NCI-H69 (cell line): ENCODE measurements around the gene BMP2K.

Source experiments
- DNase-seq: peaks from one replicate; lab custom pipeline; 2025; lab: John Stamatoyannopoulos, UW

Gene BMP2K

GRCh38 chr4:78776079-78776728 is at the start of gene BMP2K:
BMP2K (plus strand) TSS chr4:78776350; CDS start chr4:78776544, 194 bp downstream.
- DNase-seq = peak; percentile 87

DNA sequence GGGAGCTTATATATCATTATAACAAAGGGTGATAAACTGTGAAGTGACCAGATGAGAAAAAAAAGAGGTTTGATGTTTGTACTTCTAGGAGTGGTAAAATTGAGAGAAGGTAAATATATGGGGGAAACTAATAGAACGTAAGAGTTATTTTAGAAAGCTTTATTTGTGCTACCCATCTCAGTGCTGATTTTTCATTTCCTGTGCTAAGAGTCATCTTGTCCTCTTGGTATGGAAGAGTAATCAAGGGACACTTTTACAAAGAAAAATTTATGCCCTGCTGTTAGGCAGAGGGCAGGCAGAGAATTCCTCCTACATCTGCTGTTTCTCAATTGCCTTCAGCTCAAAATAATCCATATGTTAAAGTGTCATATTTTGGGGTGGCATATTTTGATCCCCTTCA is 49.6 kb upstream of the BMP2K start:
- no peak for DNase-seq

GRCh38 chr4:78732332-78733104 is 43.6 kb upstream of the BMP2K start:
- DNase-seq = no peak

DNA sequence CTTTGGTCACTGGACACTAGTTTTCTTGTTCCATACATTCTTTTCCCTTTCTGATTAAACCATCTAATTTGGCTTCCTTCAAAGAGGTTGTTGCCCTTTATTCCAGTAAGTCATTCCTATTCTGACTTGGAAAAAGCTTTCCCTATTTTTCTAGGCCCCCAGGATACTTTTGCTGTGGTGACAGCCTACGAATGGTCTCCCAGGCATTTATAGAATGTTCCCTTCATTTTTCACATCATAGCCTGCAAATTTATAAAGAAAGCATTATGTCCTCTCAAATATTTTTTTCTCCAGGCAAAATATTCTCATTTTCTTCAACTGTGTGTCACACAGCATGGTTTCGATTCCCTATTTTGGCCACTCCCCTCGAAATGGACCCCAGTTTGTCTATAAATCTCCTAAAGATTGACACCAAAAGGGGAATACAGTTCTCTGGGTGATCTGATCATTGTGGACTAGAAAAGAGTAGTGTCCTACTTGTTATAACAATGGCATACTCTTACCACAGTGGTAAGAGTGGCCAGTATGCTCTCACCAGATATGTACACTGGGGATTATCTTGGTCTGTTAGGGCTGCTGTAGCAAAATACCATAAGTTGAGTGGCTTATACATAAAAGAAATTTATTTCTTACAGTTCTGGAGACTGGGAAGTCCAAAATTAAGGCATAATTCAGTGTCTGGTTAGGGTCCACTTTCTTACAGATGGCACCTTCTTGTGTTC is 41.5 kb upstream of the BMP2K start:
- no peak for DNase-seq

- DNase-seq = no peak
Measured at GRCh38 chr4:78735697-78736096, 40.5 kb upstream of the BMP2K start.

DNA sequence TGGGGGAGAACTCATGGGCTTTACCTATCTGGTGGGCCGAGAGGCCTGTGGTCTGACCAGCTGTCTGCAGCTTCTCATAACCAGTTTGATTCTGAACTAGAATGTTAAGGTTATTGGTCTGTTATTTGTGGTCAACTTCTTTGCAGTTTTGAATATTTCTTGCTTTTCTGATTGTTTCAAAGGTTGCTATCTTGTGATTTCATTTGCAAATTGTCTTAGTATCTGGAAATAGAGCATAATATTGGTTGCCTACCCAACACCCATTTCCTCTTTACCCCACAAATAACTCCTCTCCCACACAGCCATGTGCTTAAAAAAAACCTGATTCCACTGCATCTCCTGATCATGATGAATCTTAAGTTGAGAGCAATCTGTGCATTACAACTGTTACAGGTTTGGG is 39.1 kb upstream of the BMP2K start:
- no peak for DNase-seq

GRCh38 chr4:78737973-78738372 is 38.2 kb upstream of the BMP2K start:
- no peak for DNase-seq

DNA sequence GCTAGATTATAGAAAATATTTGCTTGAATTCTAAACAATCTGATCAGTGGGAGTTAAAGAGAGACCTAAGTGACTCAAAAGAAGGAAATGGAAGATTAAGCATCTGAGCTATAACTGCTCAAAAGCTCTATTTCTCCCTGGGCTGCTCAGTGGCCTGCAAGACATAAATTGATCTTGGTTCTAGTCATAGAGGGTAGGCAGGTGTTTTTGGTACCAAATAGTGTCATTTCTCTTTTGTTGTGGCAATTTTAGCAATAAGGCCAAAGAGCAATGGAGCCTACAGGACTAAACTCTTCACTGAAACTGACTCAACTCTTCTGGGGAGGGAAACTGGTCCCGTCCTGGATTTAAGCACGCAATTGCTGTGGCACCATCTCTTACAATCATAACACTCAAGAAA is 33.9 kb upstream of the BMP2K start:
- DNase-seq = no peak

DNA sequence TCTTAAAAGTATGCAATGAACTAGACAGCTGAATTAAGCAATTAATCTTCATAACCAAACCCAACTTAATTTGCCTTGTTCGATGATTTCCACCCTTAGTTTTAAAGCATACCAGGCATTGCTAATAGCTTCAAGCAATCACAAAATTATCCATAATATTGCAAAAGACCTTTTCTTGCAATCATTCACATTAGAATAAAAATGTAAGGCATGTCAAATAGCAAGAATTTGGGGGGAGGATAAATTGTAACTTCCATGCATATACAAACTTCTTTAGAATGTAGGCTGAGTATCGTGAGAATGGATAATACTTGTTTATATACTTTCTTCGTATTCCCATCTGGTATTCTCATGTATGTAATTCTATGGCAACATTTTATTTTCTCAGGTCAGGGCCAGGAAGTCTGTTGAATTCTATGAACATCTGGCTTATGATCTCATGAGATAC is 28.7 kb upstream of the BMP2K start:
- DNase-seq = no peak

DNA sequence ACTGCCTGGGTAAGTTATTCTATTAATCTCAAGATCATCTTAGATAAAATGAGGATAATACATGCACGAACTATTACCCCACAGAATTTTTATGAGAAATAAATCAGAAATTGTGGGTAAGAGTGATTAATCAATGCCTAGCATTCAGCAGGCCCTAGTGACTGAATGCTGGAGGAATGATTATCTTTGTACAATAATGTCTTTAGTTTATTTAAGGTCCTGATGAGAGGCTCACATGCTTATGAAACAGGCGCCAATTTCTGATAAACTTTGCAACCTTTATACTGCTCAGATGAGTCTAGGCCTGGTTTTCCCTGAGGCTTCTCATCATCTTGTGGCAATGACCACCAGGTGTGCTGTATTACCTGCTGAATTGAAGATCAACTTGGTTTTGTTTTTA is 27.8 kb upstream of the BMP2K start:
- no peak for DNase-seq

DNA sequence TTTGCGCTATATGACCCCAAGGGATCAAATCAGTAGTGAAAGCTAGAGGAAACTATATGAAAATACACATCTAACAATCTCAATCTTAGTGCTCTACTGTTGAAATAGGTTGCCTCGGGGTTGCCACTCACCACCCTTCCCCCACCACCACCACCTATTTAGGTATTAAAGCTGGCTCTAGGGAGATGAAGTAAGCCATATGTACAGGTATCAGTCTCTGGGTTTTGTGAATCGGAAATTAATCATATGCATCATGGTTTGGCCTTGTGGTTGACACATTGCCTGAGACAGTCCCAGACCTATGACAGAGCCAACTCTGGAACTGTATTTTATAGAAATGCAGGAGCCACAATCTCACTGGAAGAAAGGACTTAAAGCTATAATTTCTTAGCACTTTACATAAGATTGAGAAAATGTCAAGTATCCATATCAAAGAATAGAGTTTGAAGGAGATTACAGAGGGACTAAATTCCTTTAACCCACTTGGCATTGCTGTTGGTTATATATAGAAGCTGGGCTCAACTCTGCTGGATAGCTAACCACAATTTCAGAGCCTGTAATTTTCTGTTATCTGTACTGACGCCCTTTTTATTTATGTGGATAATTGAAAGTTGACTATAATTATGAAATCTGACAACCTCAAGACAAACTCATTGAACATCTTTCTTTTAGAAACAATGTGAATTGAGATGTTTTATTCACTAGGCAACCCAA is 26.7 kb upstream of the BMP2K start:
- no peak for DNase-seq

DNA sequence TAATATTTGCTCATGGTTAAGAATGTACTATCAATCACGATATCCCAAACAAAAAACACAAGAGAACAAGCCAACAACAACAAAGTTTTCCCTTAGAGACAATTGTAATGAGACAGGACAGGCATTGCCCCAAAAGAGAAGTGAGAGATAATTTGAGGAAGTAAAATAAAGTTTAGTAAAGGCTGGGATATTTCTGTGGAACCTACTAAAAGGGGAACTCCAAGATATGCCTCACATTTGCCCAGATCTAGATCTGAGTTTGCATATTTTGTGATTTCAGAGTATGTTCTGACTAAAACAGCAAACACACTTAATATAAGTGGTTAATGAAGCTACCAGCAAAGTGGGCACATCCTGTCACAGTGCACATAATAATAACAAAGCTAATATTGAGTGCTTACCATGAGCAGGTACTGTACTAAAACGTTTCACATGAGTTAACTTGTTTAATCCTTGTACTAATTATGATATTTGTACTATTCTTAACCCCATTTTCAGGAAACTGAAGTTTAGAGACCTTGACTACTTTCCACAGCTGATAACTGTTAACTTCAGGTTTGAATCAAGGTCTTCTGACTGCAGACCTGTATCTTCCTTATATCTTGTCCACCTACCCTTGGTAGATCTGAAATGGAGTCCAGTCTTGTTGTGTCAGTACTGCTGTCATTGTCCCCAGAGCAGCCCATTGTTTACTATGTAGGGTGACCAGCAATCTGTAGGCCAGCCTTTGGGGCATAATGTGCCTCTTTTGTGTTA is 26.0 kb upstream of the BMP2K start:
- DNase-seq = no peak

DNA sequence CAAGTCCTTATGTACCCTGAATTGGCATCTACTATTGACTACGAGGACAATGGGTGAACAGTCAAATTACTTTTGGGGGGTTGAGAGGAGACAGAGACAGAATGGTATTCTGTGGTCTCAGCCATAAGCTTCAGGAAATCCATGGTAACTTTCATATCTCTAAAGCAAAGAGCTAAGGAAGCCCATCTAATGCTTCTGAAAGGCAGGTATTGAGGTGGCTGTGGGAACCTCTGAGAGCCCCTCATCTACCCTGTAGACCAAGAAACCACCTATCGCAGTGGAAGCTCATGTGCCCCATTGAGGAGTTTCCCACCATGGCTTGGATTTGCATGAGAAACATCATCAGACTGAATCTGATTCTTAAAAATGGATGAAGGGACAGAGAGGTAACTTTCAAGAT is 23.1 kb upstream of the BMP2K start:
- no peak for DNase-seq

- no peak for DNase-seq
Measured at GRCh38 chr4:78754872-78755271, 21.3 kb upstream of the BMP2K start.

DNA sequence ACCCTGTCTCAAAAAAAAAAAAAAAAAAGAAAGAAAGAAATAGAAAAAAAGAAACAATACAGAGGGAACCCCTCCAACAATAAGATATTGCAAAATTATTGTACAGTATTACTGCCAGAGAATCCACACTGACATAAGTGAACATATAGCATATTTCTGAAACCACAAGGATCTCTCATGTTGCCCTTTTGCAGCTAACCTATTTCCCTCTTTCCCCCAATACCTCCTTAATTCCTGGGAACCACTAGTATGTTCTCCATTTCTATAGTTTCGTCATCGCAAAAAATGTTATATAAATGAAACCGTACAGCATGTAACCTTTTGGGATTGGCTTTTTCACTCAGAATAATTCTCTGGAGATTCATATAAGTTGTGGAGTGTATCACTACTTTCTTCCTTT is 20.0 kb upstream of the BMP2K start:
- no peak for DNase-seq

GRCh38 chr4:78756776-78757175 is 19.4 kb upstream of the BMP2K start:
- DNase-seq = no peak

GRCh38 chr4:78757574-78757973 is 18.6 kb upstream of the BMP2K start:
- DNase-seq = no peak

DNA sequence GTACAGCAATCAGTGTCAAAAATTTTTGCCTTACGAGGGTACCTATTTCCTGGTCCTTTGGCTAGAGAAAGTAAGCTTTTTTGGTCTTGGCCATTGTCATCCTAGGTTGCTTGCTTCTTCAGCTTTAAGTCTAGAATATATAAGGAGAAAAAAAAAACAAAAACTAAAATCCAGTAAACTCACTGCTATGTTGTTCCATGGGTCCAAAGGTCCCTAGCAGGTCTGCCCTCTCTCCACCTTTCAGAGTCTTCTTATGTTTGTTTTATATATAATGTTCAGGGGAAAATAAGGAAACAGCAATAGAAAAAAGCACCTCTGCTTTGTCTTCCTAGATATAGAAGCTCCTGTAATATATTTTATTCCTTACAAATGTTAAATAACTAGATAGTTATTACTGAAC is 18.1 kb upstream of the BMP2K start:
- no peak for DNase-seq

DNA sequence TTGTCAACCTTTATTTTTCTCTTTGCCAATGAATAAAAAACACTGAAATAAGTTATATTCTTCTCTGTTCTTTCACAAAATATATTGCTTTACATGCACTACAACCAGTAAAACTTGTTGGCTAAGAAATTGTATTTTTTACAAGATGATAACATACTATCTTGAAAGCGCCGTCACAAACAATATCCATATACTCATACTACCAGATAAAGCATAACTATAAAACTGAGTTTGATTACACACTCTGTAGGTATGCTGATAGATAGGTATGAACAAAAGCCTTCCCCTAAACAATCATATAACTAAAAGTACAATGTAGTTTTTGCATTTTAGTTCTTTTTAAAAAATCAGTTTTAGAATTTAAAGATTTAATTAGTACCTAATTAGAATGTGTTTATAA is 13.6 kb upstream of the BMP2K start:
- DNase-seq = no peak

DNA sequence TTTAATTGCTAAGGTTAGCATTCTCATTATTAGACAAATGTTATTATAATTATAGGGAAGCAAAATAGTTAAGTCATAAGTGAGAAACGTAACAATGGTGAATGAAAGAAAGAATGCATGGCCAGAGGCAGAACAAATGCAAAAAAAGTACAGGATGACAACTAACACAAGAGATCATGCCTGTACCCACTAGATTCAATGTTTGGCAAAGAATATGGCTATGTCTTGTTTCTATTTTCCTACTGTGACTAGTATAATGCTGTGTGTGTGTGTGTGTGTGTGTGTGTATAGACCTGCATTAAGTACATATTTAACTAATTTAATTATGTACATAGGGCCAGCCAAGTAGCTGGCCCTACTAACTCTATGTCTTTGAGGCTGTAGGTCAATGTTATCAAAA is 12.9 kb upstream of the BMP2K start:
- peak; percentile 5 for DNase-seq

DNA sequence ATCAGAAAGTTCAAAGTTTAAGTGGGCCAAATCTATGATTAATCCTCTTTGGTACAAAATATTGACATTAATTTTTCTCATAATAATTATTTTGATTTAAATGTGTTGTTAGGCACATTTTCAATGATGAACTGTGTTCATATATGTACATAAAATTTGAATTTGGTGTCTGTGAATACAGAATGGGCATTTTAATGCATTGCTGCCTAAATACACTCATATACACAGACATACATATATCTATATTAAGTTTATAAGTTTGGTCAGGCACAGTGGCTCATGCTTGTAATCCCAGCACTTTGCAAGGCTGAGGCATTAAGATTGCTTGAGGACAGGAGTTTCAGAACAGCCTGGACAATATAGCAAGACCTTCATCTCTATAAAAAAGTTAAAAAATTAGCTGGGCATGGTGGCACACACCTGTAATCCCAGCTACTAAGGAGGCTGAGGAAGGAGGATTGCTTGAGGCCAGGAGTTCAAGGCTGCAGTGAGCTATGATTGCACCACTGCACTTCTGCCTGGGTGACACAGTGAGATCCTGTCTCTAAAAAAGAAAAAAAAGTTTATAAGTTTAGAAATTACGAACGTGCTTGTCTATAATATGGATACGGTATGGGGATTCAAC is 12.3 kb upstream of the BMP2K start:
- no peak for DNase-seq
